Right atrium auricular region (tissue), 2 donors: ENCODE data around the gene CLEC4G. TPM values are rescaled to one million over a fixed set of nuclear protein-coding genes. Genes with fewer than 3 reads are reported as not detected.

Experiments
- DNase-seq: peaks from one replicate; pipeline ENCODE4 v3.0.0-alpha.2; 2019; ENCODE audit warnings: low spot score
- H3K27ac ChIP-seq, 2 donors: fragments of 200-600 bp; sonication (generic); 1 replicate in 1 of 2; 2 replicates in 1 of 2; pipeline ENCODE4 v1.5.1; 2016 to 2019
- H3K27me3 ChIP-seq, 2 donors: fragments of 200-600 bp; sonication (generic); one replicate each; pipeline versions ENCODE4 v1.5.1 to v1.6.0; 2017 to 2019
- H3K36me3 ChIP-seq: fragments of 200-600 bp; sonication (generic); one replicate; pipeline ENCODE4 v1.5.1; 2016
- H3K4me1 ChIP-seq, 2 donors: fragments of 200-600 bp; sonication (generic); one replicate each; pipeline versions ENCODE4 v1.5.1 to v1.6.0; 2017 to 2019
- H3K4me3 ChIP-seq, 2 donors: fragments of 200-600 bp; sonication (generic); 1 replicate in 1 of 2; 2 replicates in 1 of 2; pipeline ENCODE4 v1.5.1; 2017 to 2019; ENCODE audit warnings: mild to moderate bottlenecking in 1 of 2, moderate library complexity in 1 of 2
- H3K9me3 ChIP-seq, 2 donors: fragments of 200-600 bp; sonication (generic); one replicate each; pipeline ENCODE4 v1.5.1; 2019
- CTCF ChIP-seq, 2 donors: fragments of 200-600 bp; sonication (generic); IDR thresholded peaks; one replicate each; pipeline ENCODE4 v1.5.1; 2019; ENCODE audit warnings: antibody characterized with exemption in 2 of 2
- total RNA-seq, 2 donors: library from RNA; depleted of rRNA; stranded (reverse); fragments of >200 nt; gene quantifications; one replicate each; pipeline ENCODE4 v1.1.0, GENCODE V29; 2016

The CLEC4G gene
- total RNA-seq, 2 donors from 2014 or later = 0.55 TPM; not detected in 1

GRCh38 chr19:7744871-7745650 lies 13.2 kb upstream of the CLEC4G start:
- TF ChIP-seq CTCF (IDR thresholded peaks at IDR 0.05) = no peak
- Histone ChIP-seq H3K4me3 (no peak overlapping the region), H3K9me3 (no peaks in the 10 kb centered on the region), H3K27ac (no peak overlapping the region), H3K27me3 (no peaks in the 10 kb centered on the region), H3K4me1 (no peaks in the 10 kb centered on the region), H3K36me3 (no peaks in the 10 kb centered on the region)
- DNase-seq = no peak

- H3K4me3 ChIP-seq = no peak overlapping the region
- no peaks in the 10 kb centered on the region for H3K9me3 ChIP-seq
- no peak for DNase-seq
- no peaks in the 10 kb centered on the region for H3K4me1 ChIP-seq
- no peaks in the 10 kb centered on the region for H3K27me3 ChIP-seq
- TF ChIP-seq CTCF (IDR thresholded peaks at IDR 0.05) = no peak
- no peaks in the 10 kb centered on the region for H3K36me3 ChIP-seq
- no peak overlapping the region for H3K27ac ChIP-seq
Measured at GRCh38 chr19:7744199-7744786, 12.4 kb upstream of the CLEC4G start.

- TF ChIP-seq CTCF (IDR thresholded peaks at IDR 0.05) = no peak
- H3K36me3 ChIP-seq = no peaks in the 10 kb centered on the region
- H3K4me1 ChIP-seq = no peaks in the 10 kb centered on the region
- DNase-seq = no peak
- no peak overlapping the region for H3K4me3 ChIP-seq
- no peaks in the 10 kb centered on the region for H3K27me3 ChIP-seq
- no peak overlapping the region for H3K27ac ChIP-seq
- no peaks in the 10 kb centered on the region for H3K9me3 ChIP-seq
Measured at GRCh38 chr19:7743425-7743841, 11.5 kb upstream of the CLEC4G start.

GRCh38 chr19:7742991-7743390 lies 11.1 kb upstream of the CLEC4G start:
- Histone ChIP-seq H3K9me3 (no peaks in the 10 kb centered on the region), H3K4me3 (no peak overlapping the region), H3K27me3 (no peaks in the 10 kb centered on the region), H3K36me3 (no peaks in the 10 kb centered on the region), H3K27ac (no peak overlapping the region), H3K4me1 (no peaks in the 10 kb centered on the region)
- TF ChIP-seq CTCF (IDR thresholded peaks at IDR 0.05) = no peak
- no peak for DNase-seq

- no peaks in the 10 kb centered on the region for H3K27me3 ChIP-seq
Measured at GRCh38 chr19:7742575-7742974, 10.7 kb upstream of the CLEC4G start.

More at GRCh38 chr19:7742575-7742974, 10.7 kb upstream of the CLEC4G start:
- Histone ChIP-seq H3K27ac (no peak overlapping the region), H3K9me3 (no peaks in the 10 kb centered on the region), H3K4me3 (no peak overlapping the region), H3K4me1 (no peaks in the 10 kb centered on the region), H3K36me3 (no peaks in the 10 kb centered on the region)
- TF ChIP-seq CTCF (IDR thresholded peaks at IDR 0.05) = no peak
- DNase-seq = no peak
